ENCODE results near the gene MSH4.
"Not testable (repeated sequence)": the region's sequence is repeated elsewhere in the genome, so short reads cannot be mapped to it uniquely, and the experiment has no call there.

Gene MSH4

GRCh38 chr1:75797273-75797588 lies 549 bp downstream of the MSH4 start:
- Histone ChIP-seq H3K36me3 (ENCODE audit: insufficient read depth, low read length) (peaks cover 40% of the 10 kb centered on the region; the same call in 1 of the 2 replicates), H3K27me3 (ENCODE audit: insufficient read depth, low read length, poor library complexity, severe bottlenecking) (no peaks in the 10 kb centered on the region), H3K79me2 (ENCODE audit: insufficient read depth, low read length) (peaks cover 20% of the 10 kb centered on the region), H4K20me1 (ENCODE audit: insufficient read depth, low read length, poor library complexity, severe bottlenecking) (peaks cover 30% of the 10 kb centered on the region), H3K9me3 (ENCODE audit: insufficient read depth, low read depth, low read length) (no peaks in the 10 kb centered on the region), H3K4me2 (ENCODE audit: low read depth, low read length, poor library complexity, severe bottlenecking) (no peak overlapping the region), H3K9ac (ENCODE audit: low read depth, low read length, poor library complexity, severe bottlenecking) (no peak overlapping the region), H3K4me1 (ENCODE audit: insufficient read depth, low read length, poor library complexity, severe bottlenecking) (peaks cover 20% of the 10 kb centered on the region), H3K4me3 (ENCODE audit: low read length, poor library complexity, severe bottlenecking) (no peak overlapping the region), H3K9me2 (replicated peaks; ENCODE audit: low read depth, low read length) (no peaks in the 10 kb centered on the region), H3F3A (ENCODE audit: low read depth) (no peaks in the 10 kb centered on the region), H2AFZ (ENCODE audit: low read length) (no peak overlapping the region)
- no peak for TF ChIP-seq CTCF (conservative IDR thresholded peaks at IDR 0.05; ENCODE audit: low read length)
- TF ChIP-seq EZH2phosphoT487 (IDR thresholded peaks at IDR 0.05; ENCODE audit: borderline replicate concordance), result no peak

DNA sequence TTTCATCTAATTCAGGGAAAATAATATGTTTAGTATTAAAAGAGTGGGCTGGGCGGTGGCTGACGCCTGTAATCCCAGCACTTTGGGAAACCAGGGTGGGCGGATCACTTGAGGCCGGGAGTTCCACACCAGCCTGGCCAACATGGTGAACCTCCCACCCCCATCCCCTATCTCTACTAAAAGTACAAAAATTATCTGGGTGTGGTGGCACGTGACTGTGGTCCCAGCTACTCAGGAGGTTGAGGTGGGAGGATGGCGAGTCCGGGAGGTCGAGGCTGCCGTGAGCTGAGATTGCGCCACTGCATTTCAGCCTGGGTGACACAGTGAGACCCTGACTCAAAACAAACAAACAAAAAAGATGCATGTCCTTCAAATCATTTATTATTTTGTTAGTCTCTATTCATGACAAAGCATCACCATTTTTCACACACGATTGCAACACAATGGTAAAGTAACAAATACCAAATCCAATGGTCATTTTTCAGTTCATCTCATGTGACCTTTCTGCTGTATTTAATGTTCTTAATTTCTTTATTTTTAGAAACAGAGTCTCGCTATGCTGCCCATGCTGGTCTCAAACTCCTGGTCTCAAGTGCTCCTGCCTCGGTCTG lies 1.0 kb downstream of the MSH4 start:
- no peak overlapping the region for H3K9ac ChIP-seq (ENCODE audit: low read depth, low read length, poor library complexity, severe bottlenecking)
- peaks cover 16% of the 10 kb centered on the region; the same call in 1 of the 2 replicates for H3K79me2 ChIP-seq (ENCODE audit: insufficient read depth, low read length)
- no peak overlapping the region for H2AFZ ChIP-seq (ENCODE audit: low read length)
- no peaks in the 10 kb centered on the region for H3F3A ChIP-seq (ENCODE audit: low read depth)
- H3K36me3 ChIP-seq (ENCODE audit: insufficient read depth, low read length), result peaks cover 35% of the 10 kb centered on the region; the same call in 1 of the 2 replicates
- H3K9me2 ChIP-seq (replicated peaks; ENCODE audit: low read depth, low read length), result no peaks in the 10 kb centered on the region
- H3K4me3 ChIP-seq (ENCODE audit: low read length, poor library complexity, severe bottlenecking), result no peak overlapping the region
- H3K27me3 ChIP-seq (ENCODE audit: insufficient read depth, low read length, poor library complexity, severe bottlenecking), result no peaks in the 10 kb centered on the region
- TF ChIP-seq CTCF (conservative IDR thresholded peaks at IDR 0.05; ENCODE audit: low read length), result no peak
- TF ChIP-seq EZH2phosphoT487 (IDR thresholded peaks at IDR 0.05; ENCODE audit: borderline replicate concordance), result no peak
- no peaks in the 10 kb centered on the region for H3K9me3 ChIP-seq (ENCODE audit: insufficient read depth, low read depth, low read length)
- peaks cover 16% of the 10 kb centered on the region for H3K4me1 ChIP-seq (ENCODE audit: insufficient read depth, low read length, poor library complexity, severe bottlenecking)
- no peak overlapping the region for H3K4me2 ChIP-seq (ENCODE audit: low read depth, low read length, poor library complexity, severe bottlenecking)
- peaks cover 25% of the 10 kb centered on the region for H4K20me1 ChIP-seq (ENCODE audit: insufficient read depth, low read length, poor library complexity, severe bottlenecking)

- H4K20me1 ChIP-seq (ENCODE audit: insufficient read depth, low read length, poor library complexity, severe bottlenecking); H3K9me3 ChIP-seq (ENCODE audit: insufficient read depth, low read depth, low read length); H3K27me3 ChIP-seq (ENCODE audit: insufficient read depth, low read length, poor library complexity, severe bottlenecking); H3K4me2 ChIP-seq (ENCODE audit: low read depth, low read length, poor library complexity, severe bottlenecking); H3K79me2 ChIP-seq (ENCODE audit: insufficient read depth, low read length); H3F3A ChIP-seq (ENCODE audit: low read depth); H3K36me3 ChIP-seq (ENCODE audit: insufficient read depth, low read length); H3K4me1 ChIP-seq (ENCODE audit: insufficient read depth, low read length, poor library complexity, severe bottlenecking); H3K9me2 ChIP-seq (replicated peaks; ENCODE audit: low read depth, low read length); H3K4me3 ChIP-seq (ENCODE audit: low read length, poor library complexity, severe bottlenecking); H3K9ac ChIP-seq (ENCODE audit: low read depth, low read length, poor library complexity, severe bottlenecking); H2AFZ ChIP-seq (ENCODE audit: low read length): not testable (repeated sequence)
These were observed 4.8 kb downstream of the MSH4 start for GRCh38 chr1:75801480-75801879.

DNA sequence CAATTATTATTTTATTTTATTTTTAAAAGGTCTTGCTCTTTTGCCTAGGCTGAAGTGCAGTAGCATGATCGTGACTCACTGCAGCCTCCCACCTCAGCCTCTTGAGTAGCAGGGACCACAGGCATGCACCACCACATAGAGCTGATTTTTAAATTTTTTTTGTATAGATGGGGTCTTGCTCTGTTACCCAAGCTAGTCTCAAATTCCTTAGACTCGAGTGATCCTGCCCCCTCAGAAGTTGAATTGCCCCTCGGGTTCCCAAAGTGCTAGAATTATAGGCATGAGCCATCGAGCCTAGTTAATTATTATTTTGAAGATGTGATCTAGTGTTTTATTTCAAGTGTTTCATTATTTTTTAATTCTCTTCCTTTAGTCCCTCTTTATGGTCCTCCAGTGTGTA lies 12.2 kb downstream of the MSH4 start:
- no peak overlapping the region for H2AFZ ChIP-seq (ENCODE audit: low read length)
- H3K9me2 ChIP-seq (replicated peaks; ENCODE audit: low read depth, low read length), result no peaks in the 10 kb centered on the region
- TF ChIP-seq CTCF (conservative IDR thresholded peaks at IDR 0.05; ENCODE audit: low read length) (no peak), EZH2phosphoT487 (IDR thresholded peaks at IDR 0.05; ENCODE audit: borderline replicate concordance) (no peak)
- no peak overlapping the region for H3K9ac ChIP-seq (ENCODE audit: low read depth, low read length, poor library complexity, severe bottlenecking)
- no peaks in the 10 kb centered on the region for H3K9me3 ChIP-seq (ENCODE audit: insufficient read depth, low read depth, low read length)
- no peaks in the 10 kb centered on the region for H3K36me3 ChIP-seq (ENCODE audit: insufficient read depth, low read length)
- no peaks in the 10 kb centered on the region for H3F3A ChIP-seq (ENCODE audit: low read depth)
- H3K27me3 ChIP-seq (ENCODE audit: insufficient read depth, low read length, poor library complexity, severe bottlenecking), result no peaks in the 10 kb centered on the region
- H3K4me1 ChIP-seq (ENCODE audit: insufficient read depth, low read length, poor library complexity, severe bottlenecking), result no peaks in the 10 kb centered on the region
- no peak overlapping the region for H3K4me3 ChIP-seq (ENCODE audit: low read length, poor library complexity, severe bottlenecking)
- no peaks in the 10 kb centered on the region for H4K20me1 ChIP-seq (ENCODE audit: insufficient read depth, low read length, poor library complexity, severe bottlenecking)
- H3K4me2 ChIP-seq (ENCODE audit: low read depth, low read length, poor library complexity, severe bottlenecking), result no peak overlapping the region
- no peaks in the 10 kb centered on the region for H3K79me2 ChIP-seq (ENCODE audit: insufficient read depth, low read length)

- not testable (repeated sequence) for H3K27me3 ChIP-seq (ENCODE audit: insufficient read depth, low read length, poor library complexity, severe bottlenecking); H4K20me1 ChIP-seq (ENCODE audit: insufficient read depth, low read length, poor library complexity, severe bottlenecking); H3K9me2 ChIP-seq (replicated peaks; ENCODE audit: low read depth, low read length); H3K4me1 ChIP-seq (ENCODE audit: insufficient read depth, low read length, poor library complexity, severe bottlenecking); H3K4me3 ChIP-seq (ENCODE audit: low read length, poor library complexity, severe bottlenecking); H2AFZ ChIP-seq (ENCODE audit: low read length); H3K9me3 ChIP-seq (ENCODE audit: insufficient read depth, low read depth, low read length); H3K4me2 ChIP-seq (ENCODE audit: low read depth, low read length, poor library complexity, severe bottlenecking); H3K9ac ChIP-seq (ENCODE audit: low read depth, low read length, poor library complexity, severe bottlenecking); H3K79me2 ChIP-seq (ENCODE audit: insufficient read depth, low read length); H3K36me3 ChIP-seq (ENCODE audit: insufficient read depth, low read length); H3F3A ChIP-seq (ENCODE audit: low read depth)
These were observed 13.4 kb downstream of the MSH4 start for GRCh38 chr1:75810113-75810512.

Data from Loucy (cell line).